ENCODE measurements around the gene HSD11B2.
"Not testable (repeated sequence)": the region's sequence is repeated elsewhere in the genome, so short reads cannot be mapped to it uniquely, and the experiment has no call there.

Gene HSD11B2

DNA sequence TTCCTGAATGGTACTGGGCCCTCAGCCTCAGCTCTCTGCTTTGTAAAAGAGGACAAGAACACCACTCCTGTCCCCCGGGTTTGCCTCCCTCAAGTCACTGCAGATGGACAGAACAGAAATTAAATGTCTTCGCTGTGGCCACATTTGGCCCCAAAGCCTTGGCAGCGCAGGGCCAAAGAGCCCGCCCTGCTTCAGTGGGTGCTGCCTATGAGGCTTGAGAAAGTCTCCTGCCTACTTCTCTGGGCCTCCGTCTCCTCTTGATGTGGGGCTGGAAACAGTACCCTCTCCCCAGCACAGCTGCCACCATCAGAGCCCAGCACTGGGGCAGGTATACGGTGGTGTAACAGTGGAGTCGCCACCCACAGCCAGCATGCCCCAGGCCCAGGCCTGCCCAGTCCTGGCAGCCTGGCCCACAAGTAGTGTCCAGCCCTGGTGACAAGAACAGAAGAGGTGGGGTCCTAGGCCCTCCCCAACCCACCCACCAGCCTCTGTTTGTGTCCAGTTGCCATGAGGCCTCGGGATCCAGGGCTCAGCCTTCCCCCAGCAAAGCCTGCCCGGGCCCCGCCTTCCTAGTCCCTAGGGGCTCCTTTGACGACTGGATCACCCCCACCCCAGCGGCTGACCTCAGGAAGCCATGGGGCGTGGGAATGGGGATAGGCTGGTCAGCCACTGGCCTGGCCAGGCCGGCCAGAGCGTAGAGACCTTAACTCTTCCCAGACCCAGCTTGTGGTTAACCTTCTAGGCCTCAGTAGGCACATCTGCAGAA is 33.7 kb upstream of the HSD11B2 start:
- FAIRE-seq, result no peak

DNA sequence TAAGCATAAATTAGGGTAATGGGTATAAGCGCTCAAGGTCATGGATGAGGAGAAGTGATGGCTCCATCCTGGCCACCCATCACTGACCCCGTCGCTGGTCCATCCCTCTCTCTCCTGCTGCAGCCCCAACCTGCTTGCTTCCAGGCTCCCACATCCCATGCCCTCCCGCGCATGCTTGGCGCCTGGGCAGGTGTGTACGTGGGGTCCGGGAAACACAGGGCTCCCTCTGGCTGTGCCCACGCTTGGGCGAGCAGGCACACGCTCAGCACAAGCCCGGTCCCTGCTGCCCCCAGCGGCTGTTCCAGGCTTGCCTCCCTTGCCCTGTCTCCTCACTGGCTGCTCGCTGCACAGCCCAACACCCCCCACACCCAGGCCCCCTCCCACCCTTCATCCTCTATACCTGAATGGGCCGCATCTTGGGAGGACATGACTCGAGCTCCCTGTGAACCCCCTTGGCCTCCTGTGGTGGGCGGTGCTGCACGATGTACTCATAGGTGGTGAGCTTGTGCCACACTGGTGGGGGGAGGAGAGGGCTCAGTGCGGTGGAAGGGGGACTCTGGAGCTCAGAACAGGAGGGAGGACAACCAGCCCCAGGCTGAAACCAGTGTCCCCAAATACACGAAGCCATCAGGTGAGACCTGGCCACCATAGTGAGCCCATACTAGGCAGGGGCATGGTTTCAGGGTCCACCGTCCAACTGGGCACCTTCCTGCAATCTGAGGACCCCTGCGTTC is 32.9 kb upstream of the HSD11B2 start:
- no peak for FAIRE-seq

DNA sequence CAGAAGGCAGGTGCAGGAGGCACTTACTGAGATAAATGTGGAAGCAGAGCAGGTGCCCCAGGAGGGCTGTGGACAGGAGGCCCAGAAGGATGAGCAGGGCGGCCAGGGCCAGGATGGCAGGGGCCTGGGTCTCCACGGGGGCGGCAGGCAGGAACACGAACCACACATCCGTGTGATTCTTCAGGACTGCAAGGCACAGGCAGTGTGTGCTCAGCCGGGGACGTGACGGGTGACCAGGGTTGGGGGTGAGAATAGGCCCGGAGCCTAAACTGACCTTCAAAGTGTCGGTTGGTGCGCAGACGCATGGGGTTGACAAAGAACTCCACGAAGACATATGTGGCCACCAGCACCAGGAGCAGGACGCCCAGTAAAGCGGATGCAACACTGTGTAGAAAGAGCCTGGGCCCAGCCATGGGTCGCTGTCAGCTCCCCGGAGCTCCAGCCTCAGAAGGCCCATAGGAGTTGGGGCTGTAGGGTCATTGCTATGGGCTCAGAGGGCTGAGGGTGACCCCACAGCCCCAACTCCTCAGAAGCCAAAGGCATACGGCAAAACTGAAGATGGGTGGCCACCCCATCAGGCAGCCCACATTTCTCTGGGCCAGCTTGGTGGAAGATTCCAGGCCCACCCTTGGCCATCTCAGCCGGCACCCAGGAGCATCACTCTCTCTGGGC is 32.2 kb upstream of the HSD11B2 start:
- no peak for FAIRE-seq

DNA sequence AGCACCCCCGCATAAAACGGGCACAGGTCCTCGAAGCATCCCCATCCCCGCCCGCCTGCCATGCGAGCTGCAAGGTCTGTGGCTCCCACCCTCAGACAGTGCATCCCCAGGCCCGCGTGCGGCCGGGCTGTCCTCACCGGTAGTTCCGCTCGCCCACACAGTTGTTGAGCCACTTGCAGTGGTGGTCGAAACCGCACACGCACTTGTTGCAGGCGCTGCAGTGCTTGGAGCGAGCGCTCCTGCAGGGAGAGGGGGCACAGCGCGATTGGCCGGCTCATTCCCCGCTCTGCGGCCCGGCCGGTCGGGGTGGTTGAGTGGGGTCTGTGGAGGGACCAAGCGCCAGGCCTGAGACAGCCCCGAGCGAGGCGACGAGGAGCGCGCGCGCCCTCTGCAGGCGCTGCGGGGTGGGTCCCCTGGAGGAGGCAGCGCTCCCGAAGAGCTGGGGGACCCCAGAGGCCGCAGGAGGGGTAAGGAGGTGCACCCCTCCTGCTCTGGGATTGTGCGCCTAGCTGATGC is 31.6 kb upstream of the HSD11B2 start:
- FAIRE-seq, result no peak

DNA sequence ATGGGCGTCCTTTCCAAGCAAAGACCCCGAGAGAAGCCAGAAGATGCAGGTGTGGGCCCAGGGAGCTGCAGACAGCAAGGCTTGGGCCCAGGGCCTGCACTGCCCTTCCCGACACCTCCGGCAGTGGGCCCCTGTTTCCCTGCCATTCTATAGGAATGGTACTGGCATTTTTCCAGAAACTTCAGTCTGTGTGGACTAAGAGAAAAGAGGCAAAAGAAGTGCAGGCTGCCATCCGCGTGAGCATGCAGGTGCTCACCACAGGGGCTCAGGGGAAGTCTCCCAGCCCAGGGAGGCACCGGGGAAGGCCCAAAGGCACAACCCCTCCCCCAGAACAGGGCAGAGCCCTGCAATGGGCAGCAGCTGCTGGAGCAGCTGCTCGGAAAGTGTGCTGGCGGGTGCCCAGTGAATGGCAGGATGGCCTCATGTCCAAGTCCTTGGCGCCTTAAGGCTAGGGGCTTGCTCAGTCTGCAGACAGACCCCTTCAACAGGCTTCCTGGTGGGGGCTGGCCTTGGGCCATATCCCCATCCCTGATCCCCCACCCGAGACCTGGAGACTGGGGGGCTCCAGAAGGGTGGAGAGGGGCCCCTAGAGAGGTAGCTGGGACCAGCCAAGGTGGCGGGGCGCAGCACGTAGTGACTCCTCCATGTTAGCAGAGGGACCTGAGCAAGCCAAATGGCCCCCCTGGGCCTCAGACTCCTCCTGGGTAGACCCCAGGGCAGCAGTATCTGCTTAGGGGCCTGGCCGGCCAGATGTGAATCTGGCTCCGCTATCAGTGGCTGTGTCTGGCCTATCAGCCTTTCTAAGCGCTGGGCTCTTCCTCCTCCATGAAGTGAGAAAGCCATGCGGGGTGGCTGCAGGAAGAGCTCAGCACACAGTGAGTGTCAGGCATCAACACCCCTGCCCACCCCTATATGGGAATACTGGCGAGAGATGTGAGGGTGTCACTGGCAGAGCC is 30.9 kb upstream of the HSD11B2 start:
- FAIRE-seq, result no peak

DNA sequence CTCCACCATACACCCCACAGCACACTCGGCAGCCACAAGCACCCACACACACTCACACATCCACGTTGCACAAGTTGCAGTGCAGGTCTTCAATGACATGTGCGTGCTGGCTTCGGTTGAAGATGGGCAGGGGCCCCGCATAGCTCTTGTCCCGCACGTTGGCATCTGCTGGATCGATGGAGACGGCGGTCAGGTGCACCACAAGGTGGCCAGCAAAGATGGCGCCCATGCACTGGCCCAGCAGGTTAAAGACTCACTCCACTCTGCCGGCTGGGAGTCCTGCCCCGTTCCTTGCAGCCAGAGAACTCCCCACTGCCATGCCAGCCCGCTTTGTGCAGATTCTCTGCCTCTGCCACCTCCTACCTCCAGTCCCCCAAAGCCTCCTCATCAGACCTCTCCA is 30.0 kb upstream of the HSD11B2 start:
- no peak for FAIRE-seq

DNA sequence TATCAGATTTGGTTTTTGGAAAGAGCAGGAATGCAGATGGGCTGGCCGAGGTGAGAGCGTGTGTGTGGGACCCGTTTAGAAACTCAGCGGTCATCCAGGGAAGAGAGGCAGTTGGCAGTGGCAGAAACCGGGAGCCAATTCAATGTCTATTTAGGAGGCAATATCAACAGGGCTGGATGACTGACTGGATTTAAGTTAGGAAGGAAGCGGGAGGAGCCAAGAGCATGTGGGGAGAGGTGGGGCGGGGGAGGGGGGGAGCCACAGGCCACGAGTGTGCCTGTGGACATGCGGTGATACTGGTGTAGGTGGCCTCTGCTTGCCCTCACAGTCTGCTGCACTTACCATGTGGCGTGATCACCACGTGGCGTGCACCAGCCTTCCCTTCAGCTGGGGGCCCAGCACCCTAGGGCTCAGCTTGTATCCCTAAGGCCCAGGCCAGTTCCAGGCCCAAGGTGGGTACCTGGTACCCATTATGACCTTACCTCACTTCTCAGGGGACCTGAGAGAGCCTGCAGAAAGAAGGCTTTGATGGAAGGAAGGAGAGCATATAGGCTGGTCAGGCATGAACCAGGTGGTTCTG is 26.9 kb upstream of the HSD11B2 start:
- FAIRE-seq, result no peak

DNA sequence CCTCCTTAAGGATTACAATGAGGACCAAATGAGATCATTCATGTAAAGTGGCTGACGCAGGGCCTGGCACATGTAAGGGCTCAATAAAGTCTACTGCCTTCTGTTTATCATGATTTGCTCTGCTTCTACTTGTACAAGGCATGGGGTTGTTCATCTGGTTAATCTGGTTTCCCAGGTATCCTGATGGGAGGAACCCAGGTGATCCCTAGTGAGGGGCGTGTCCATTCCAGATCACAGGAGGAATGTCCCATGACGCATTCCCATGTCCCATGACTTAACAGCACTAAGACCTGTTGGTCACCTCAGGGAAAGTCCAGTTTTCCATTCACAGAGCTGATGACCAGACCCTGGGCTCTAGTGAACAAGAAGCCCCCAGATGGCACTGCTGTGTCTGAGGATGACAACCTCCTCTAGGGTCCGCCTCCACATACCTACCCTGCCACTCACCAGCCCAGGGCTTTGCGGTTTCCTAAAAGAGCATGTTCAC is 26.1 kb upstream of the HSD11B2 start:
- no peak for FAIRE-seq

DNA sequence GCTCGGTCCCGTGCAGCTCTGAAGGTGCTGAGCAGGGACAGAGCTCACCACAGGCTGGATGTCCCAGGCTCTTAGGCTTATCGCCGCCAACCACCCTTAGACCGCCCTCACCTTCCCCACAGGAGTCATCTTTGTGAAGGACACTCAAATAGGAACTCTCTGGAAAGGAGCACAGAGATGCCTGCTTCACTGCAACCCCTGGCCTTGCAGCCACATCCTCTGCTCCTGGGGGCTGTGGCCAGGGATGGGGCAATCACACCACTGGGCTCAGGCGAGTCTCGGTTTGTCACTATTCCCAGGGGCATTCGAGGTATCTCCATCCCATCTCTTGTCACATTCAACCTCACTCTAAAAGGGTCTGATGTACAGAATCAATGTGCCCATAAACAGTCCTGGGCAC is 25.6 kb upstream of the HSD11B2 start:
- no peak for FAIRE-seq

DNA sequence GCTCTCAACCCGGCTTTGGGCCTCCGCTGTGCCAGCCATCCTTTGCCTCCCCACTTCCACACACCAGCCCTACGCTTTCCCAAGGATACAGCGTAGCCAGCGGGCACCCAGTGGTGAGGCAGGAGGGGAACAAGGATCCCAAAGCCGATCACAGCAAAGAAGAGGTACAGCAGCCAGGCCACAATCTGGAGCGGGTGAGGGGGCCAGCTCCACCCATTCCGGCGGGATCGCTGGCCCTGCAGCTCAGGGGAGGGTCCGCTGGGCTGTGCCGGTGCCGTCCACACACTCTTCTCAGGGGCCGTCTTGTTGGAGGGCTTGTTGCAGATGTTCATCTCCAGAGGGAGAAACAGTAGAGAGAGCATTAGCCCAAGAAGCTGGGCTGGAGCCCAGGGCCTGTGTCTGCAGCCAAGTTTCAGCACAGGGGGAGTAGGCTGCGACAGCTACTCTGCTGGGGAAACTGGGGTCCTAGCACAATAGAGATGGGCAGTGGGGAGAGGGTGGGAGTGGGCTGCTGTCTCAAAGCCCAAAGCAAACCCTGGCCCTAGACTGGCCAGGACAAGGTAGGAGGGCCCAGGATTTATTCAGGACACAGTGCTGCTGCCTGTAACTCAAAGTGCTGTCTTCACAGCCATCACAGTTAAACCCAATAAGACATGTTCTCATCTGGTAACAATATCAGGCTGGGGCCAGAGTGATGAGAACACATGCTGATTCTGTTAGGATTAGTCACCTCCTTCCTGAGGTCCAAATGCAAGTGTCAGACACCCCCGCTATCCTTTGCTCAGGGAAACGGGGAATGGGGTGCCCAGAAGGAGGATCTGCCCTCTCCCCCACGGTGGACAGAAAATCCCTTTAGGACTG is 24.6 kb upstream of the HSD11B2 start:
- no peak for FAIRE-seq

DNA sequence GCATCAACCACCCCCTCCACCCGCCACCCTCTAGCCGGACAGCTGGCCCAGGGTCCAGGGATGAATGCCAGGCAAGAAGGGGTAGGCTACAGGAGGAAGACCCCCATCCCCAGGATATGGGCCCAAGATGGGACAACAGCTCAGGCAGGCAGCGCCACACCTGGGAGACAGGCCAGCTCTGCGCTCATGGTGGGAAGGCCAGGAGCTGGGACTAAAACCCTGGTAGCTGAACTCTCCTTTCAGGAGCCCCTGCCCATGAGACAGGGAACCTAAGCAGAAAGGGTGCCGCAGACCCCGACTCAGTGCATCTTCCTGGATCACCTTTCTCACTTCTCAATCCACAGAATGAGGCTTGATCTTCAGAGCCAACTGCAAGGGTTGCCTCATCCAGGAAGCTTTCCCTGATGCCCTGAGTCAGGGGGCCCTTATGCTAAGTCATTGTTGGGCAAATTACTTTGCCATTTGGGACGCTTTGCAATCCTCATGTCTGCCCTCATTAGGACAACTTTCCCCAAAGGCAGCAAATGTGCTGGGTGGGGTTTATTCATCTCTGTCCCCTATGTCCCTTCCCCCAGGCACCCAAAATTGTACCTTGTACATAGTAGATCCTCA is 23.6 kb upstream of the HSD11B2 start:
- FAIRE-seq, result no peak

DNA sequence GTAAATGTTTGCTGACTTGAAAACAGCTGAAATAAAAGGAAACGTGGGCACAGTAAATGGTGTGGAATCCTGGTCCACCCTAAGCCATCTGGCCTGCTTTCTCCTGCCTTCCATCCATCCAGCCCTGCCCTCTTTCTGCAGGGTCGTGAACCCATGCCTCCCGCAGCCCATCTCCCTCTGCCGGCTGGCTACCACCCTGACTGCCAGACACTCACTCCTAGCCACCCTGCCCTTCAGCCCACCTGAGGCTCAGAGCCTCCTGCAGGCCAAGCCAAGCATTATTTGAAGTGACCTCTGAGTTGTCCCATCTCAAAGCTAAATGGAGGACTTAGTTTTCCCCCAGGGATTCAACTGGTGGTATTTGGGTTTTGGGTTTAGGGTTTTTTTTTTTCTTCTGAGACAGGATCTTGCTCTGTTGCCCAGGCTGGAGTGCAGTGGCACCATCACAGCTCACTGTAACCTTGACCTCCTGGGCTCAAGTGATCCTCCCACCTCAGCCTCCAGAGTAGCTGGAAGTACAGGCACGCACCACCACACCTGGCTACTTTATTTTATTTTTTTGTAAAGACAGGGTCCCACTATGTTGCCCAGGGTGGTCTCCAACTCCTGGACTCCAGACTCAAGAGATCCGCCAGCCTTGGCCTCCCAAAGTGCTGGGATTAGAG is 23.0 kb upstream of the HSD11B2 start:
- no peak for FAIRE-seq

DNA sequence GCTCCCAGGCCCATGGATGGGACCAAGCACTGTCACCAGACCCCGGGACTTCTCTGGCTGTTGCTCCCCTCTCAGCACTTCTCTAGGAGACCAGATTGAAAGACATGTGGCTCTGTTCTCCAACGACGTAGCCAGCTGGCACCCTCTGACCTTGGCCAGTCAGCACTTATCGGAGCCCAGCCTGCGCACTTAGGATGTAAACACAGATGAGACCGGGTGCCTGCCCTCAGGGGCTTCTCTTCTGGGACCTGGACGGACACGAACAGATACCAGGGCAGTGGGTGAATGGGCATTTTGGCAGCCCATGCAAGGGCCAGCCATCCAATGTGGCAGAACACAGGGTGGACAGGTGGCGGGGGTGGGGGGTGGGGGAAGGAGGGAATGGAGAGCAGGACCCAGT is 21.3 kb upstream of the HSD11B2 start:
- no peak for FAIRE-seq

DNA sequence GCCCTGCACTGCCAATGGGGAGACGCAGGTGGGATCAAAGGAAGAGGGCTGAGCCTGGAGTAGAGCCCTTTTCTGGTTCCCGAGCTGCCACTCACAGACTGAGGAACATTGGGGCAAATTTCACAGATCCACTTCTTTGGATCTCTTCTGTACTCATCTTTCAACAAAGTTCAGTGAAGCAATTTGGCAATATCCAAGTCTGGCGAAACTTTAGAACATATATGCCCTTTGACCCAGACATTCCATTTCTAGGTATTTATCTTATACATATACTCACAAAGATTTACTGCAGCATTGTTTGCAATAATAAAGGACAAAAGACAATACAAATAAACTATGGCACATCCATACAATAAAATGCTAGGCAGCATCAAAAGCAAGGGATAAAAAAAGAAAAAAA is 19.6 kb upstream of the HSD11B2 start:
- no peak for FAIRE-seq

DNA sequence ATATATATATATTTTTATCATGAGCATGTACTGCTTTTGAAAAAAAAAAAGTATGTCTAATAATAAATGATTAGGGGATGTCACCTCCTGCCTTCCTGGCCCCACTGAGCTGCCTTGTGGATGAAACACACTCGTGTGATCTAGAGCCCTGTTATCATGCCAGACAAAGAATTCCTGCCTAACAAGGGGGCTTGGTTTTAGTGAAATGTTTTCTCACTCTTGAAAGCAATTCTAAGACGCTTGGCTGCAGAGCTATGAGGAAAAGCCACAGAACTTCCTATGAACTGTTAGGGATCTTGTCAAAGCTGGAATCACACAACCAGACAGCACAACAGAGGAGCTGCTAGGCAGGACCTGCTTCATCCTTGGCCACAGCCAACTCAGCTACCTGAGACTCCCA is 18.6 kb upstream of the HSD11B2 start:
- no peak for FAIRE-seq

DNA sequence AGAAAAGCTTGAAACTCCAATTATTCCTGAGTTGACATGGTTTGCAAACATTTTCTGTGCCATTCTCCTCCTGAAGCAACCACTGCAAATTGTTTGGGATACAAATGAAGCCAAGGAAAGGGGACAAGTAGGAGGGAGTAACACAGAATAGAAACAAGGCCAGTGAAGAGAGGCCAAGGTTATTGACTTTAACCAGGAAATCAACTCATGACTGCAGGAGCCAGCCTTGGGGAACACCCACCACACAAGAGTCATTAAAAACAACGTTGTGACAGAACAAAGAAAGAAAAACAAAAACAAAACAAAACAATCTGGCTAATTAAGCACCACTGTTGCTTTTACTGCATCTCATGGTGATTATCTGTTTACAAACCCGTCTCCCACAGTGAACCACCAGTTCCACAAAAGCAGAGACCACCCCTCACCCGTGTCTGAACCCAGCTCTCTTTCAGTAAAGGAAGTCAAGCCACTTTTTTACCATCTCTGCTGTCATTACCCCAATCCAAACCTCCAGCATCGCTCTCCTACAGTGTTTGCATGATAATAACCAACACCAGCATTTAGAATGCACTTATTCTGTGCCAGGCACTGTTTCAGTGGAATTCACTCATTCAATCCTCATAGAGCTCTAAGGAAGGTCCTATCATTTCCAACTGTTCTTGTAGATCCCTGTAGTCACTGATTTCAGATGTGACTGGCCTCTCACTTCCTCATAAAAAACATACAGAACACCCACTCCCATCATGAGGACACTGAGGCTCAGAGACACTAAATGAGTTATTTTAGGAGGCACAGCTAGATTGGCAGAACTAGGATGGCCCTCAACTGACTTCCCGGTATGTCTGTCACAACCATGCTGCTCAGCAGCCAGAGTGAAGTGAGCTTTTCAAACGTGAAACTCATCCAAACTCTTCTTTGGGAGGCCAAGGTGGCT is 16.7 kb upstream of the HSD11B2 start:
- FAIRE-seq, result no peak

DNA sequence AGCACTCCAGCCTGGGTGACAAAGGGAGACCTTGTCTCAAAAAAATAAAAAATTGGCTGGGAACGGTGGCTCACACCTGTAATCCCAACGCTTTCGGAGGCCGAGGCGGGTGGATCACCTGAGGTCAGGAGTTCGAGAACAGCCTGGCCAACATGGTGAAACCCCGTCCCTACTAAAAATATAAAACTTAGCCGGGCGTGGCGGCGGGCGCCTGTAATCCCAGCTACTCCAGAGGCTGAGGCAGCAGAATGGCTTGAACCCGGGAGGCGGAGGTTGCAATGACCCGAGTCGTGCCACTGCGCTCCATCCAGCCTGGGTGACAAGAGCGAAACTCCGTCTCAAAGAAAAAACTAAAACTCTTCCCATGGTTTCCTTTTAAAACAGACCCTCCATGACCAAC is 15.5 kb upstream of the HSD11B2 start:
- FAIRE-seq, result not testable (repeated sequence)

DNA sequence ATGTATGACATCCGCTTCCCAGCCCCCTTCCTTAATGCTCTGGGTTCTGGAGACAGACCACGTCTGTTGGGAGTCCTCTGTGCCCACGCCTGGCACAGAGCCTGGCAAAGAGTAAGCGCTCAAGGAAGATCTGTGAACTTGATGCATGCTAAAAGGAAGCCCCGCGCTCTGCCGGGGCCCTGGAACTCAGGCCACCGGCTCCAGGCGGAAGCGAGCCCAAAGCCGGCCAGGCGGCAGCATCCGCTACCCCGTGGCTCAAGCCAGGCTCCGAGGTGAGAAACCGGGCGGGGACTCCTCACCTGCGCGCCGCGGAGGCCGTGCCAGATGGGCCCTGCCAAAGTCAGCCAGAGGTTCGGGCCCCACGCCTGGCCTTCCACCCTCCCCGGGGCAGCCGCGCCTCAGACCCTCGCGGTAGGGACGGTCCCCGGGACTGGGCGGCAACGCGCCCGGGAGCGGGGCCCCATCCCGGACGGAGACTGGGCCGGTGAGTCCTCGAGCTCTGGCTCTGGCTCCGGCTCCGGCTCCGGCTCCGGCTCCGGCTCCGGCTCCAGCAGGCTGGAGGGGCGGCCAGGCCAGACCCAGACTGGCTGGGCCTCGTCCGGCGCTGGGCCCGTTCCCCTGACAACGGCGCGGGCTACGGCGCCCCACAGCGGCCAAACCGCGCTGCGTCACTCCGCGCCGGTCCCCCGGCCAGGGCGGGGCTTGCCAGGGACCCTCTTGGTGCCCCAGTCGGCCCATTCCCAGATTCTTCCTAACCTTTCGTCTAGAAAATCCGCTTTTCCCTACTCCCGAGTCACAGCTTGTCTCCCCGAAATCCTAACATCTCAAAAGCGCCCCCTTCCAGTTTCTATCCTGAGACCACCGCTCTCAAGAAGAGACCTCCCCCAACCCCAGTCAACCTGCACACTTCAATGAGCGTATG is 14.8 kb upstream of the HSD11B2 start, which contains the start of gene ZDHHC1:
Gene ZDHHC1 (minus strand): TSS at position 606 of the 922 bp plus-strand sequence. CDS start 8,702 bp downstream, outside the sequence.
- FAIRE-seq, result no peak

Data from A204.1 (cell line).